GM21786 (cell line): ENCODE results near the gene CPLX1.

ENCODE experiments used
- ATAC-seq: cut with Tn5 transposase; IDR thresholded peaks from one replicate; pipeline ENCODE4 v1.9.1; 2021; ENCODE audit not compliant: unreplicated experiment

CPLX1 gene

GRCh38 chr4:856225-856901 is 30.4 kb upstream of the CPLX1 start:
- no peak for ATAC-seq

GRCh38 chr4:855880-856224 is 29.9 kb upstream of the CPLX1 start:
- no peak for ATAC-seq

GRCh38 chr4:854356-854755 is 28.4 kb upstream of the CPLX1 start:
- no peak for ATAC-seq

GRCh38 chr4:853416-853781 is 27.5 kb upstream of the CPLX1 start:
- no peak for ATAC-seq

- ATAC-seq, result no peak
Observed at GRCh38 chr4:851701-852430, 25.9 kb upstream of the CPLX1 start.

GRCh38 chr4:850323-850945 is 24.5 kb upstream of the CPLX1 start:
- no peak for ATAC-seq

GRCh38 chr4:849478-850175 is 23.7 kb upstream of the CPLX1 start:
- no peak for ATAC-seq

- no peak for ATAC-seq
Observed at GRCh38 chr4:848803-849477, 23.0 kb upstream of the CPLX1 start.

- no peak for ATAC-seq
Observed at GRCh38 chr4:848307-848691, 22.4 kb upstream of the CPLX1 start.

- ATAC-seq, result no peak
Observed at GRCh38 chr4:845836-846251, 19.9 kb upstream of the CPLX1 start.

- no peak for ATAC-seq
Observed at GRCh38 chr4:845233-845835, 19.4 kb upstream of the CPLX1 start.

GRCh38 chr4:844752-845232 is 18.9 kb upstream of the CPLX1 start:
- ATAC-seq, result no peak

GRCh38 chr4:839675-840443 is 13.9 kb upstream of the CPLX1 start:
- no peak for ATAC-seq

GRCh38 chr4:837772-838171 is 11.8 kb upstream of the CPLX1 start:
- no peak for ATAC-seq

- no peak for ATAC-seq
Observed at GRCh38 chr4:836750-837301, 10.9 kb upstream of the CPLX1 start.

GRCh38 chr4:836003-836511 is 10.1 kb upstream of the CPLX1 start:
- no peak for ATAC-seq

- ATAC-seq, result no peak
Observed at GRCh38 chr4:835148-836002, 9.4 kb upstream of the CPLX1 start.

- no peak for ATAC-seq
Observed at GRCh38 chr4:834368-835147, 8.6 kb upstream of the CPLX1 start.
